Calu3 (cell line): Measurements from ENCODE around the gene MYPOP. TPM values are rescaled to one million over a fixed set of nuclear protein-coding genes. Genes with fewer than 3 reads are reported as not detected.

Experiments
- BruUV-seq: library from RNA; stranded (reverse); fragments of 400-500 nt; replicated peaks from 2 replicates; lab custom pipeline; 2021; lab: Mats Ljungman, UMichigan
- CTCF ChIA-PET: fragments of 300-600 bp; sonication (Branson Sonifier 250); formaldehyde crosslinking; loops from one replicate; lab custom pipeline; 2022; ENCODE audit warnings: antibody characterized with exemption; lab: Charles Lee
- DNase-seq: peaks from one replicate; pipeline ENCODE4 v3.0.0; 2022
- H3K27ac Mint-ChIP-seq: one replicate; pipeline ENCODE4 v1.8.0; 2022; ENCODE audit warnings: mixed read lengths; ENCODE audit not compliant: unreplicated experiment
- H3K27me3 Mint-ChIP-seq: one replicate; pipeline ENCODE4 v1.8.0; 2022; ENCODE audit warnings: mixed read lengths; ENCODE audit not compliant: unreplicated experiment
- H3K36me3 Mint-ChIP-seq: one replicate; pipeline ENCODE4 v1.8.0; 2022; ENCODE audit warnings: mild to moderate bottlenecking, moderate library complexity, mixed read lengths; ENCODE audit not compliant: insufficient read depth, unreplicated experiment
- H3K4me1 Mint-ChIP-seq: one replicate; pipeline ENCODE4 v1.8.0; 2022; ENCODE audit warnings: mild to moderate bottlenecking, low read depth, mixed read lengths; ENCODE audit not compliant: unreplicated experiment
- H3K4me3 Mint-ChIP-seq: one replicate; pipeline ENCODE4 v1.8.0; 2022; ENCODE audit warnings: mild to moderate bottlenecking, low read depth, moderate library complexity, mixed read lengths; ENCODE audit not compliant: unreplicated experiment
- H3K9me3 Mint-ChIP-seq: one replicate; pipeline ENCODE4 v1.8.0; 2022; ENCODE audit warnings: low read depth, mixed read lengths; ENCODE audit not compliant: unreplicated experiment
- intact Hi-C: fragments of 100-400 bp; cut with micrococcal nuclease; formaldehyde crosslinking; loops from one replicate; pipeline ENCODE4 v1.10.0; 2022; ENCODE audit not compliant: unreplicated experiment
- total RNA-seq: library from RNA; stranded (reverse); gene quantifications from 2 replicates; pipeline ENCODE4 v1.2.3, GENCODE V29; 2022
- TF ChIP-seq, protein P1 (sequence below): fragments of 200-600 bp; IDR thresholded peaks from one replicate; pipeline ENCODE4 v1.8.0; 2022; ENCODE audit warnings: antibody characterized with exemption; ENCODE audit not compliant: unreplicated experiment

The MYPOP gene
- total RNA-seq, 1 experiment from 2014 or later: 13.1 TPM

DNA sequence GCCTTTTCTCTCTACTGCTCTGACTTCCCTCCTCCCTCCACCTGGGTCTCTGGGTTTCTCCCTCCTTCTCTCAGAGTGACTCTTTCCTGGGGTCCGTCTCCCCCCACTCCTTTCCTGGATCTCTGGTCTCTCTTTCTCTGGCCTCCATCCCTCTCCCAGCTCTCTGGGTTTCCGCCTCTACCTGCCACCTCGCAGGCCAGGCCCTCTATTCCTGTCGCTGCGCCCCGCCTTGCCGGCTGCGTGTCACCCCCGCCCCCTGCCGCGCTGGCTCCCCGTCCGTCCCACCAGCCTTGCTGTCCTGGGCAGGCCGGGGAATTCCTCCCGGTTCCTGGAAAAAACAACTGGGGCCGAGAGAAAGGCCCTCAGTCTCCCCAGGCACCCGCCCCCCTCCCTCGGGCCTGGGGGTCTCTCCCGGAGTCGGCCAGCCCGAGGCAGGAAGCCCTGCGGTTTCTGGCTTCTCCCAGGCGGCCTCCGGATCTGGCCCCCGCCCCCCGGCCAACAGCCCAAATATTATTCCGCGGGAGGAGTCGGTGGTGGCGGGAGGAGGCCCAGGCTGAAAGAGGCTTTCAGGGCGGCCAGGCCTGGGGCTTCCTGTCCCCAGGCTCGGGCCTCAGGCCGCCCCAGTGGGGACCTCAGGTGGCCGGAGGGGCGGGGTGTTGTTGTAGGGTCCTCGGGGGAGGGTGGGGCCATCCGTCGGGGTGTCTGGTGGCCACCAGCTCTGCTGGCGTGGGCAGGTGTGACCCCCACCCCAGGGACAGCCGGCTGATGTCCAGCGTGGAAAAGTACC, 25.8 kb downstream of the MYPOP start:
- Mint-ChIP-seq H3K9me3 (no peaks in the 10 kb centered on the region), H3K4me1 (peaks cover 44% of the 10 kb centered on the region), H3K4me3 (no peak overlapping the region), H3K36me3 (peaks cover 16% of the 10 kb centered on the region), H3K27ac (no peak overlapping the region), H3K27me3 (no peaks in the 10 kb centered on the region)
- no TSS peak for BruUV-seq
- intact Hi-C loops: no loop called here
- CTCF ChIA-PET: no interaction called here
- TF ChIP-seq, protein P1, sequence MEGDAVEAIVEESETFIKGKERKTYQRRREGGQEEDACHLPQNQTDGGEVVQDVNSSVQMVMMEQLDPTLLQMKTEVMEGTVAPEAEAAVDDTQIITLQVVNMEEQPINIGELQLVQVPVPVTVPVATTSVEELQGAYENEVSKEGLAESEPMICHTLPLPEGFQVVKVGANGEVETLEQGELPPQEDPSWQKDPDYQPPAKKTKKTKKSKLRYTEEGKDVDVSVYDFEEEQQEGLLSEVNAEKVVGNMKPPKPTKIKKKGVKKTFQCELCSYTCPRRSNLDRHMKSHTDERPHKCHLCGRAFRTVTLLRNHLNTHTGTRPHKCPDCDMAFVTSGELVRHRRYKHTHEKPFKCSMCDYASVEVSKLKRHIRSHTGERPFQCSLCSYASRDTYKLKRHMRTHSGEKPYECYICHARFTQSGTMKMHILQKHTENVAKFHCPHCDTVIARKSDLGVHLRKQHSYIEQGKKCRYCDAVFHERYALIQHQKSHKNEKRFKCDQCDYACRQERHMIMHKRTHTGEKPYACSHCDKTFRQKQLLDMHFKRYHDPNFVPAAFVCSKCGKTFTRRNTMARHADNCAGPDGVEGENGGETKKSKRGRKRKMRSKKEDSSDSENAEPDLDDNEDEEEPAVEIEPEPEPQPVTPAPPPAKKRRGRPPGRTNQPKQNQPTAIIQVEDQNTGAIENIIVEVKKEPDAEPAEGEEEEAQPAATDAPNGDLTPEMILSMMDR: no peak
- no peak for DNase-seq

DNA sequence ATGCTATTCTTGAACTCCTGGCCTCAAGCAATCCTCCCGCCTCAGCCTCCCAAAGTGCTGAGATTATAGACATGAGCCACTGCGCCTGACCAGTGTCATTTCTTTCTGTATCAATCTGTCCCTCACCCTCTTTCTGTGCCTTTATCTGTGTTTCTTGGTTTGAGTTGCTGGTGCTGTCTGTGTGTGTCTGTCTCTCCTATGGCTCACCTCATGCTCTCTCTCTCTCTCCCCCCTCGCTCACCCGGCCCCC, 26.3 kb downstream of the MYPOP start:
- H3K27me3 Mint-ChIP-seq: no peaks in the 10 kb centered on the region
- TF ChIP-seq, protein P1: no peak
- H3K9me3 Mint-ChIP-seq: no peaks in the 10 kb centered on the region
- CTCF ChIA-PET: no interaction called here
- H3K27ac Mint-ChIP-seq: no peak overlapping the region
- DNase-seq: no peak
- H3K4me1 Mint-ChIP-seq: peaks cover 39% of the 10 kb centered on the region
- H3K36me3 Mint-ChIP-seq: peaks cover 21% of the 10 kb centered on the region
- H3K4me3 Mint-ChIP-seq: no peak overlapping the region
- intact Hi-C loops: no loop called here
- BruUV-seq: no TSS peak

DNA sequence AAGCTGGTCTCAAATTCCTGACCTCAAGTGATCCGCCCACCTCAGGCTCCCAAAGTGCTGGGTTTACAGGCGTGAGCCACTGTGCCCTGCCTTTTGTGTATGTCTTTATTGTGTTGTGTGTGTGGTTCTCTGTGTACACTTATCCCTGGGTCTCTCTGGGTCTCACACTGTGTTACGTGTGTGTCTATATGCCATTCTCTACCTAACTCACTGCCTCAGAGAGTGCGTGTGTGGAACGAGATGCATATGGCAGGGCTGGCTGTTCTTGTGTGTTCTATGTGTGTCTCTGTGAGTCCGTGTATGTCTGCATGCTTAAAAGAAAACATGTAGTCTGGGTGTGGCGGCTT, 27.8 kb downstream of the MYPOP start:
- TF ChIP-seq, protein P1: no peak
- Mint-ChIP-seq H3K9me3 (no peaks in the 10 kb centered on the region), H3K4me3 (no peak overlapping the region), H3K27ac (no peak overlapping the region), H3K36me3 (peaks cover 25% of the 10 kb centered on the region), H3K27me3 (no peaks in the 10 kb centered on the region), H3K4me1 (peaks cover 28% of the 10 kb centered on the region)
- no peak for DNase-seq
- BruUV-seq: no TSS peak
- intact Hi-C loops: no loop called here
- CTCF ChIA-PET: interaction anchor here (0.7 kb wide), 2 partner anchors 75 to 675 kb away, joined by 3 read pairs; no protein-coding TSS in a partner anchor

DNA sequence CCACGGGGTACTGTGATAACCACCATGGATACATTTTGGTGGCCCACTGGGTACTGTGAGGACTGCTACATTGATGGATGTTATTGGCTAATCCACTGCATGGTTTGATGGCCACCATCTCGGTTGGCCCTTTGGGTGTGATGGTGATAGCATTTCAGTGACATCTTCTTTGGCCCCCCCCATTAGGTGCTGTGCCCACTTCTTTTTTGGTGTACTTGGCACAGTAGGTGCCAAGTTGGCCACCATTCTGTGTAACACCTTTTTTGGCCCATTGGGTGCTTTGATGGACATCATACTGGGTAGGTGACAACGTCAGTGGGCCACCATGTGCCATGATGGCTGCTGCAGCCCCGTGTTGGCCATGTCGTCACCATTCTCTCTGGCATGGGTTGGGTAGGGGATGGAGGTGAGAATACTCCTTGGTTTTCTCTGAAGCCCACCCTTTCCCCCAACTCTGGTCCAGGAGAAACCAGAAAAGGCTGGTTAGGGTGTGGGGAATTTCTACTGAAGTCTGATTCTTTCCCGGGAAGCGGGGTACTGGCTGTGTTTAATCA, 29.1 kb downstream of the MYPOP start:
- DNase-seq: no peak
- Mint-ChIP-seq H3K4me1 (peaks cover 19% of the 10 kb centered on the region), H3K27me3 (no peaks in the 10 kb centered on the region), H3K27ac (no peak overlapping the region), H3K9me3 (no peaks in the 10 kb centered on the region), H3K4me3 (no peak overlapping the region), H3K36me3 (peaks cover 23% of the 10 kb centered on the region)
- CTCF ChIA-PET: no interaction called here
- TF ChIP-seq, protein P1: no peak
- intact Hi-C loops: no loop called here
- no TSS peak for BruUV-seq
